Mesenchymal stem cell (in vitro differentiated cells and primary cell): Measurements from ENCODE around the gene GDPD4.
A peak's percentile ranks its signal among the peaks of the same experiment; 100 is the strongest.

Experiments used
- DNase-seq: peaks from one replicate; pipeline ENCODE4 v3.0.0-alpha.2; 2013
- H2AFZ ChIP-seq: one replicate; pipeline ENCODE4 v1.6.1; 2013; ENCODE audit warnings: low read depth, mild to moderate bottlenecking, control low read depth, inconsistent platforms, low read length, moderate library complexity
- H2AK5ac ChIP-seq: 2 replicates; pipeline ENCODE4 v1.6.1; 2013; ENCODE audit warnings: low read length, moderate library complexity, mild to moderate bottlenecking, inconsistent platforms; ENCODE audit not compliant: severe bottlenecking
- H2BK120ac ChIP-seq: one replicate; pipeline ENCODE4 v1.6.1; 2013; ENCODE audit warnings: low read depth, mild to moderate bottlenecking, inconsistent platforms, low read length, moderate library complexity
- H2BK12ac ChIP-seq, 2 experiments: one replicate each; pipeline ENCODE4 v1.6.1; 2013; ENCODE audit warnings: inconsistent platforms in 2 of 2, low read length in 2 of 2, mild to moderate bottlenecking in 2 of 2, moderate library complexity in 2 of 2, control low read depth in 1 of 2
- H2BK15ac ChIP-seq: one replicate; pipeline ENCODE4 v1.6.1; 2013; ENCODE audit warnings: mild to moderate bottlenecking, low read depth, inconsistent platforms; ENCODE audit not compliant: poor library complexity, severe bottlenecking
- H2BK5ac ChIP-seq: 2 replicates; pipeline ENCODE4 v1.6.1; 2013; ENCODE audit warnings: low read depth, mild to moderate bottlenecking, low read length, control low read depth, inconsistent platforms; ENCODE audit not compliant: poor library complexity, severe bottlenecking
- H3K14ac ChIP-seq, 2 experiments: one replicate each; pipeline ENCODE4 v1.6.1; 2013; ENCODE audit warnings: inconsistent platforms in 2 of 2, low read length in 2 of 2, control low read depth in 1 of 2, mild to moderate bottlenecking in 1 of 2, moderate library complexity in 1 of 2
- H3K18ac ChIP-seq, 2 experiments: one replicate each; pipeline ENCODE4 v1.6.1; 2013; ENCODE audit warnings: inconsistent platforms in 2 of 2, low read length in 2 of 2, control low read depth in 1 of 2, low read depth in 1 of 2, mild to moderate bottlenecking in 1 of 2
- H3K23ac ChIP-seq, 2 experiments: one replicate each; pipeline ENCODE4 v1.6.1; 2013; ENCODE audit warnings: inconsistent platforms in 2 of 2, low read length in 2 of 2, mild to moderate bottlenecking in 2 of 2, moderate library complexity in 2 of 2, control low read depth in 1 of 2
- H3K27ac ChIP-seq: 2 replicates; pipeline ENCODE4 v1.5.1; 2013; ENCODE audit warnings: mild to moderate bottlenecking, moderate library complexity, low read length, control low read depth, inconsistent platforms; ENCODE audit not compliant: poor library complexity, severe bottlenecking
- H3K27me3 ChIP-seq, 2 experiments: 2 replicates each; pipeline versions ENCODE4 v1.6.1 to v1.7.0; 2013; ENCODE audit warnings: low read length in 2 of 2, mild to moderate bottlenecking in 2 of 2, moderate library complexity in 2 of 2, control low read depth in 1 of 2, inconsistent platforms in 1 of 2; ENCODE audit not compliant: control insufficient read depth in 1 of 2, insufficient read depth in 1 of 2
- H3K36me3 ChIP-seq, 2 experiments: 2 replicates each; pipeline versions ENCODE4 v1.6.1 to v1.7.0; 2013; ENCODE audit warnings: low read length in 2 of 2, control low read depth in 1 of 2, inconsistent platforms in 1 of 2, low read depth in 1 of 2, mild to moderate bottlenecking in 1 of 2; ENCODE audit not compliant: insufficient read depth in 2 of 2, control insufficient read depth in 1 of 2
- H3K4ac ChIP-seq, 2 experiments: one replicate each; pipeline ENCODE4 v1.6.1; 2013; ENCODE audit warnings: inconsistent platforms in 2 of 2, low read length in 2 of 2, mild to moderate bottlenecking in 2 of 2, moderate library complexity in 2 of 2, control low read depth in 1 of 2, low read depth in 1 of 2
- H3K4me1 ChIP-seq: 2 replicates; pipeline ENCODE4 v1.6.1; 2013; ENCODE audit warnings: low read depth, low read length, control low read depth; ENCODE audit not compliant: control insufficient read depth, insufficient read depth
- H3K4me2 ChIP-seq: 2 replicates; pipeline ENCODE4 v1.6.1; 2013; ENCODE audit warnings: low read length, mild to moderate bottlenecking, inconsistent platforms; ENCODE audit not compliant: poor library complexity, severe bottlenecking
- H3K4me3 ChIP-seq, 2 experiments: 2 replicates each; pipeline versions ENCODE4 v1.5.1 to v1.7.0; 2013; ENCODE audit warnings: low read length in 2 of 2, mild to moderate bottlenecking in 2 of 2, control low read depth in 1 of 2, low read depth in 1 of 2; ENCODE audit not compliant: insufficient read depth in 1 of 2
- H3K79me1 ChIP-seq: replicated peaks from 2 replicates; pipeline ENCODE4 v1.6.1; 2013; ENCODE audit warnings: mild to moderate bottlenecking, control low read depth, low read length, inconsistent platforms; ENCODE audit not compliant: poor library complexity, severe bottlenecking
- H3K9ac ChIP-seq: 2 replicates; pipeline ENCODE4 v1.7.0; 2013; ENCODE audit warnings: mild to moderate bottlenecking, low read length, moderate library complexity
- H3K9me3 ChIP-seq: 2 replicates; pipeline ENCODE4 v1.7.0; 2013; ENCODE audit warnings: mild to moderate bottlenecking, low read length; ENCODE audit not compliant: control insufficient read depth
- H4K8ac ChIP-seq: one replicate; pipeline ENCODE4 v1.6.1; 2013; ENCODE audit warnings: inconsistent platforms, mild to moderate bottlenecking, low read length, moderate library complexity
- H4K91ac ChIP-seq: one replicate; pipeline ENCODE4 v1.6.1; 2013; ENCODE audit warnings: mild to moderate bottlenecking, low read length, inconsistent platforms
- WGBS: methylation state at CpG from one replicate; pipeline ENCODE4 v1.1.7; 2013; ENCODE audit warnings: mixed read lengths; 5-methylcytosine and 5-hydroxymethylcytosine counted together

GDPD4 gene

GRCh38 chr11:77189588-77190210 lies 111.8 kb downstream of the GDPD4 start:
- Histone ChIP-seq H3K4ac (no peak overlapping the region), H2AK5ac (no peak overlapping the region), H3K14ac (no peak overlapping the region), H3K4me2 (no peak overlapping the region), H3K4me1 (peaks cover 3% of the 10 kb centered on the region), H2BK15ac (no peak overlapping the region), H3K9me3 (no peaks in the 10 kb centered on the region), H2AFZ (no peak overlapping the region), H3K9ac (no peak overlapping the region), H3K4me3 (no peak overlapping the region), H3K27me3 (peaks cover 18 to 30% of the 10 kb centered on the region in 2 experiments), H4K91ac (peak overlapping the region; percentile 8), H2BK12ac (no peak overlapping the region), H2BK5ac (no peak overlapping the region), H3K27ac (no peak overlapping the region), H4K8ac (no peak overlapping the region), H3K79me1 (no peaks in the 10 kb centered on the region), H3K23ac (no peak overlapping the region), H2BK120ac (no peak overlapping the region), H3K36me3 (no peaks in the 10 kb centered on the region), H3K18ac (no peak overlapping the region)
- DNase-seq: no peak
- WGBS: 91% methylated on average over 28 of the region's 28 CpGs

DNA sequence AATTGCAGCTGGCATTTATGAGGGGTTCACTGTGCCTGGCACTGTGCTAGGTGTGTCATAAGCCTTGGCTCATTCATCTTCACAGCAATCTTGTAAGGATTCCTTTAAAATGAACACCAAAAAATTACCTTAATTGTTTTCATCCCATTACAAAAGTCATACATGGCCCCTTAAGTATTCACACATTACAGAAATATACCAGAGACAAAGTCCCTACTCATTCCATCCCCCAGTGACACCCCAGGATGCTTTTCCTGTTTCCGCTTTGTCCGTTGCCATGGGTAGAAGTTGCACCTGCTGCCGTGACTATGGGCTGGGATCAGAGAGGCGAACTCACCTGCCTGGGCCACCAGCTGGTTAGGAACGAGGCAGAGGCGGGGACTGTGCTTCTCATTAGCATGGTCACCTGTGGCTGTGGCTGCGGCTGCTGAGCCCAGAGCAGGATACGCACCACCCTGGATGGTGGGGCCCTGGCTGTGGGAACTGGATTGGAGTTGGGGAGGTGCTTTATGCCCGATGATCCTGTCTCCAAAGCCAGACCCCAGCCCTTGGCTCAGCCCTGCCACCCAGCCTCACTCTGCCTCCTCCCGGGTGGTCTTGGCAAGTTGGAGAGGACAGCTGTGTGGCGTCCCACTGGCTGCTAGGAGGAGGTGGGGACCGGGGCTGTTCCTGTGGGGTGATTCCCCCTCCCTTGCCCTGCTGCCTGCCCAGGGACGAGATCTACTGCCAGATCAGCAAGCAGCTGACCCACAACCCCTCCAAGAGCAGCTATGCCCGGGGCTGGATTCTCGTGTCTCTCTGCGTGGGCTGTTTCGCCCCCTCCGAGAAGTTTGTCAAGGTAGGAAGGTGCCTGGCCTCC lies 112.6 kb downstream of the GDPD4 start:
- H3K14ac ChIP-seq: no peak overlapping the region
- no peak overlapping the region for H3K4ac ChIP-seq
- no peak overlapping the region for H2BK15ac ChIP-seq
- no peak overlapping the region for H3K9ac ChIP-seq
- no peaks in the 10 kb centered on the region for H3K36me3 ChIP-seq
- H2AFZ ChIP-seq: no peak overlapping the region
- DNase-seq: no peak
- no peak overlapping the region for H4K91ac ChIP-seq
- H4K8ac ChIP-seq: no peak overlapping the region
- H3K4me3 ChIP-seq: no peak overlapping the region
- no peak overlapping the region for H2BK120ac ChIP-seq
- H3K79me1 ChIP-seq: no peaks in the 10 kb centered on the region
- H3K23ac ChIP-seq: no peak overlapping the region
- H3K4me1 ChIP-seq: peaks cover 3% of the 10 kb centered on the region
- H3K18ac ChIP-seq: no peak overlapping the region
- H3K27ac ChIP-seq: no peak overlapping the region
- H3K4me2 ChIP-seq: no peak overlapping the region
- H2AK5ac ChIP-seq: no peak overlapping the region
- WGBS: 79% methylated on average over 11 of the region's 18 CpGs
- no peaks in the 10 kb centered on the region for H3K9me3 ChIP-seq
- H3K27me3 ChIP-seq: peaks cover 24 to 34% of the 10 kb centered on the region in 2 experiments
- H2BK5ac ChIP-seq: no peak overlapping the region
- no peak overlapping the region for H2BK12ac ChIP-seq

DNA sequence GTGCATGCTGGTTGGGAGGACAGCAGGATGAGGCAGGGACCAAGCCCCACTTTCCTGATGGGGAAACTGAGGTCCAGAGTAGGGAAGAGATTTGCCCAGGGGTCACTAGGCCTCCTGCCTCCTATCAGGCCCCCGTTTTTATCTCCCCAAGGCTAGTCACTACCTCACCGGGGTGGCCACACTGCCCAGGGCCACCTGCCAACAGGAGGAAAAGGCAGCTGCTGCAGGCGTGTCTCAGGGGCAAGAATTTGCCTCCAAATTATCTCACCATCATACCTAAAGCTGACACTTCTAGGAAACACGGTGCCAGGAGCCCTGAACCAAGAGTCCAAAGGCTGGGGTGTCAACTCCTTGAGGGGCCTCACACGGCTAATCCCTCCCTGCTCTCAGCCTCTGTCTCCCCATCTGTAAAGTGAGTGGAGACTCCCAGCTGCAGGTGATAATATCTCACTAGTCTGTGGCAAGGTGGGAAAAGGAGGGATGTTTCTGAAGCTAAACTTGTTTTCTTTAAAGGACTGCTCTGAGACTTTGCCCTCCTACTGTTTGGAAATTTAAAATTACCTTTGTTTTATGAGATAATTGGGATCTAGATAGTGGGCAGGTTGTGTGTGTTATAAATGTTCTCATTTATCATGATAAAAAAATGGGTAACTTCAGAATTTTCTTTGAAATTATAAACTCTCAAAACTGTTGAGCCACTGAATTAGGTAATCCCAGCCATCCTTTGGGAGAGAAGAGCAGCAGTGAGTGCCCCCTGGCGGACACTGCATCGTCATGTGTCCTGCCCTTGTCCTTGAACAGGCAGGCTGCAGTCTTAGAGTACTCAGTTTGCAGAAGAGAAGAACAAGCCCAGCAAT lies 113.5 kb downstream of the GDPD4 start:
- Histone ChIP-seq H2BK120ac (no peak overlapping the region), H2AFZ (no peak overlapping the region), H3K36me3 (no peaks in the 10 kb centered on the region), H3K27me3 (peaks cover 27 to 32% of the 10 kb centered on the region in 2 experiments), H3K23ac (no peak overlapping the region), H3K4me1 (peaks cover 3% of the 10 kb centered on the region), H3K14ac (no peak overlapping the region), H3K79me1 (no peaks in the 10 kb centered on the region), H2BK5ac (no peak overlapping the region), H4K8ac (no peak overlapping the region), H3K27ac (no peak overlapping the region), H3K4me3 (no peak overlapping the region), H3K4ac (no peak overlapping the region), H2BK12ac (no peak overlapping the region), H3K18ac (no peak overlapping the region), H2BK15ac (no peak overlapping the region), H3K4me2 (no peak overlapping the region), H2AK5ac (no peak overlapping the region), H3K9me3 (no peaks in the 10 kb centered on the region), H3K9ac (no peak overlapping the region), H4K91ac (no peak overlapping the region)
- DNase-seq: peak; percentile 76
- WGBS: 32% methylated on average over 5 of the region's 7 CpGs
